Measurements from ENCODE around the gene LYRM4.

The LYRM4 gene

DNA sequence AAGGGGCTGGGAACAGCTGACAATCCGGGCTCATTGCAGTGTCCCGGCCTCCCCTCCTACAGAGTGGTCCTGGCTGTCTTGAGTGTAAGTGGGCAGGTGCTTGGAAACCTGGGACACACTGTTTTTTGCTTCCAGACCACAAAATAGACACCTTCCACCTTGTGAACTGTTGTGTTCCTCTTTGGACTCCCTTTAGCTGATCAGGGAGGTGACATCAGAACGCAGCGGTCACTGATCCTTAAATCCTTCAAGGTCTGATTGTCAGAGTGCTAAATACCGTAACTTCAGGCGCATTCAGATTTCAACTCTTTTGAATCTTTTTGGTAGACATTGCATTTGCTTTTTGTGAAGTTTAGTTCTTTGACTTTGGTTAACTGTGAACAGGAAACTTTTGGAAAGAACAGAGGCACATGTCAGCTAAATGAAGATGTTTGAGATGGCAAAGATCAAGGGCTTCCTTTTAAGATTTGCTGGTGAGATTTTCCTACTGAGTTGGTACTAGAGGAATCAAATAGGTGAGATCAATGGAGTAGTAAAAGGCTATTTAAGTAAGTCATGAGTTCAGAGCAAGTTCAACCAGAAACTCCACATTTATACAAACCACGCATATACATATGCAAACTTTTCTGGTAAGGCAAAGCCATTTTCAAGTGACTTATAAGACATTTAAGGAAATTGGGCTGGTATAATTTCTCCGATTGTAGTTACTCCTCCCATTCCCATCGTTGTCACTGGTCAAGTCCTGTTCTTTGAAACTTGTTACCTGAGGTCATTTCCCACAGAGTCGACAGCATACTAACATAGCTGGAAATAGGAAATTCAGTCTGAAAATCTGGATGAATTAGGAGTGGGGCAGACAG, 169.3 kb downstream of the LYRM4 start:
- H3K27ac ChIP-seq, result no peak overlapping the region
- TF ChIP-seq CTCF (conservative IDR thresholded peaks at IDR 0.05), result no peak

DNA sequence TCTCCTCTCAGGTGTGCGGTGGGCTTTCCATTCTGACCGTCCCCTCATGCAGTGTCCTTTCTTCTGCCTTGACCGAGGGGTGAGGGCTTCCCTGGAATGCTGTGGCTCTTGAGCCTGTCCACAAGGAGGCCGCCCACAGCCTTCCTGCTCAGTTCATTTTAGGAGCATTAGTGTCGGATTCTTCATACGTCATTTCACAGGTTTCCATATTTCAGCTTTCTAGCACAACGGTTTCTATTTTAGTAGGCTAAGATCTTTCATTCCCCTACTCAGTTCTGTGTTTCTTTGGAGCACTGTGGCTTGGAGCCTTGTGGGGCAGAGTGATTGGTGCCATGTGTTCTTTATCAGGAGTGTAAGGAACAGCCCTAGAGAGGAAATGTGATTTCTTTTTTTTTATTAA, 170.1 kb downstream of the LYRM4 start:
- no peak for TF ChIP-seq CTCF (conservative IDR thresholded peaks at IDR 0.05)
- no peak overlapping the region for H3K27ac ChIP-seq

- H3K27ac ChIP-seq, result no peak overlapping the region
- TF ChIP-seq CTCF (conservative IDR thresholded peaks at IDR 0.05), result no peak
Measured at GRCh38 chr6:5089481-5090438, 171.0 kb downstream of the LYRM4 start.

GRCh38 chr6:5088780-5089179, 172.0 kb downstream of the LYRM4 start:
- H3K27ac ChIP-seq, result no peak overlapping the region
- no peak for TF ChIP-seq CTCF (conservative IDR thresholded peaks at IDR 0.05)

DNA sequence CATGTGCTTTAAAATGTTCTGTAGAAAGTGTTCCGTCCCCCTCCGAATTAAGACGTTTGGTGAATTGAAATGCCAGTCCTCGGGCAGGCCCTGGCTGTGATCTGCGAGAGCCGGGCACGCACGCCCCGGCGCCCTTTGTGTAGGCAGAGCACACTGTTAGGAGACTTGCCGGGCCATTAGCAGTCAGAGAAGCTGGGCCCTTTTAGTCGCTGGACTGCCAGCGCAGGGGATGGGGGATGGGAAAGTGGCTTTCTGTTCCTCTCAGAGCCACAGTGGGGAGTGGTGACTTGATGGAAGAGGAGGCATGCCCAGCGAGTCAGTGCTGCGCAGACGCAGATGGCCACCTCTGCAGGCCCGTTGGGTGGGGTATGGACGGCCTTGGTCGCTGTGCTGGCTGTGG, 173.4 kb downstream of the LYRM4 start:
- TF ChIP-seq CTCF (conservative IDR thresholded peaks at IDR 0.05), result no peak
- no peak overlapping the region for H3K27ac ChIP-seq

DNA sequence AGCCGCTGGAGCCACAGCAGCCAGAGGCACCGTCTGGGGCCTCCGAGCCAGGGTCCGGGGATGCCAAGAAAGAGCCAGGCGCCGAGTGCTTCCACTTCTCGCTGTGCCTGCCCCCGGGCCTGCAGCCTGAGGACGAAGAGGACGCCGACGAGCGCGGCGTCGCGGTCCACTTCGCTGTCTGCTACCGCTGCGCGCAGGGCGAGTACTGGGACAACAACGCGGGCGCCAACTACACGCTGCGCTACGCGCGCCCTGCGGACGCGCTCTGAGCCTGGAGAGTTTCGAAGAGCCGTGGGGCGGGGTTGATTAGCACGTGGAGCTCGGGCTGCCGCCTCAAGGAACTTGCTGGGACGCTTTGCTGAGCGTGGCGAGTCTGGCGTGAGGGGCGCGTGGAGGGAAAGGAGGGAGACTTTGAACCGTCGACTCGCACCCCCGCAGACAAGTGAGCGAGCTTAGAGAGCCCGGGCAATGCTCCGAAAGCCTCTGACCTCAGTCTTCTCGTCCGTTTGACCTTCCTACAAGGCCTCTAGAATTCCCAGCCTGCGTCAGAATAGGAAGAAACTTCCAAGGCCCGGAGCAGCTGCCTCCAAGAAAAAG, 174.4 kb downstream of the LYRM4 start:
- TF ChIP-seq CTCF (conservative IDR thresholded peaks at IDR 0.05), result no peak
- H3K27ac ChIP-seq, result no peak overlapping the region

Measured in VCaP (cell line).